Upper lobe of left lung (tissue), 6 donors: ENCODE measurements around the gene ARHGAP24. TPM values are rescaled to one million over a fixed set of nuclear protein-coding genes. Genes with fewer than 3 reads are reported as not detected.
"Not testable (repeated sequence)": the region's sequence is repeated elsewhere in the genome, so short reads cannot be mapped to it uniquely, and the experiment has no call there.

ENCODE experiments used
- ATAC-seq, 2 donors: fragments of 200-7000 bp; cut with Tn5 transposase; one replicate each; pipeline ENCODE4 v1.9.1; 2022; ENCODE audit warnings: mild to moderate bottlenecking in 2 of 2, moderate library complexity in 2 of 2; ENCODE audit not compliant: low FRiP score in 2 of 2
- DNase-seq, 2 donors: peaks; one replicate each; pipeline ENCODE4 v3.0.0-alpha.2; 2019 to 2020
- H3K27ac ChIP-seq, 4 donors: fragments of 200-600 bp; sonication (generic); one replicate each; pipeline ENCODE4 v1.5.1; 2016 to 2019
- H3K27me3 ChIP-seq, 4 donors: fragments of 200-600 bp; sonication (generic); one replicate each; pipeline ENCODE4 v1.5.1; 2017 to 2019
- H3K36me3 ChIP-seq, 4 donors: fragments of 200-600 bp; sonication (generic); one replicate each; pipeline ENCODE4 v1.5.1; 2016 to 2019
- H3K4me1 ChIP-seq, 4 donors: fragments of 200-600 bp; sonication (generic); one replicate each; pipeline ENCODE4 v1.5.1; 2018 to 2019
- H3K4me3 ChIP-seq, 4 donors: fragments of 200-600 bp; sonication (generic); one replicate each; pipeline ENCODE4 v1.5.1; 2017 to 2019; ENCODE audit warnings: mild to moderate bottlenecking in 2 of 4, moderate library complexity in 1 of 4
- H3K9me3 ChIP-seq, 4 donors: fragments of 200-600 bp; sonication (generic); one replicate each; pipeline ENCODE4 v1.5.1; 2018 to 2019
- EP300 ChIP-seq, 4 donors: sonication (generic); formaldehyde crosslinking; IDR thresholded peaks; one replicate each; pipeline ENCODE4 v1.5.1; 2017; ENCODE audit warnings: antibody characterized with exemption in 4 of 4, control low read depth in 2 of 4
- POLR2A ChIP-seq, 4 donors: fragments of 450-650 bp; IDR thresholded peaks; one replicate each; pipeline ENCODE4 v1.5.1; 2016 to 2017; ENCODE audit warnings: antibody characterized with exemption in 4 of 4, mild to moderate bottlenecking in 2 of 4
- POLR2AphosphoS5 ChIP-seq, 2 donors: sonication (generic); formaldehyde crosslinking; IDR thresholded peaks; one replicate each; pipeline ENCODE4 v1.5.1; 2017; ENCODE audit warnings: antibody characterized with exemption in 2 of 2
- WGBS, 2 donors: methylation state at CpG; one replicate each; pipeline ENCODE4 v1.1.5; 2017 to 2018; 5-methylcytosine and 5-hydroxymethylcytosine counted together
- total RNA-seq, 6 donors: library from RNA; depleted of rRNA in 4 of 6; stranded (reverse); fragments of >200 nt in 4 of 6; gene quantifications; one replicate each; pipeline versions ENCODE4 v1.1.0 to v1.2.1, GENCODE V29; 2016 to 2021
- TF ChIP-seq, protein P1 (sequence below), 6 experiments: fragments of 450-650 bp in 4 of 6; fragments of 200-600 bp in 2 of 6; sonication (generic) in 2 of 6; IDR thresholded peaks; one replicate each; pipeline ENCODE4 v1.5.1; 2016 to 2019; ENCODE audit warnings: antibody characterized with exemption in 6 of 6
- donor health status: DM: no; HTN: no; CAD: no; lungs with moderate emphysema.
- donor health status: DM: no; HTN: yes; CAD: no; lungs with severe emphysema.

The ARHGAP24 gene
- total RNA-seq, 6 donors from 2014 or later, result 26.4 to 92.2 (median 52.4) TPM

DNA sequence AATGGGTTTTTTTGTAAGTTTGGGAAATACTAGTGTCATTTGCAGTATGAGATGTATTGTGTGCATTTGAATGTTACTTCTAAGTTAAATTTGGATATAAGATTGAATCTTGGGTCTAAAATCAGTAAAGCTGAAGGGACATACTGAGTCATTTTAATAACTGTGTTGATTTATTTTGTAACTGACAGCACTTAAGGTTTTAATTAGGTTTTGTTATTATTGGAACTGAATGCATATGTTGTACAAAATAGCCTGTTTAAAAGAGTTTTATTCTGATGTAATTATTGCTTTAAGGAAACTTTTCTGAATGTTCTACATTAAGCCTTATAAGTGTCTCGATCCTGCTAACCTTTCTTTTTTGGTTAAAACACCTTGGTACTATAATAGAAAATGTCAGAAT is 488.3 kb downstream of the ARHGAP24 start:
- DNase-seq, result no peak

GRCh38 chr4:85964298-85964697 is 489.3 kb downstream of the ARHGAP24 start:
- DNase-seq, result no peak

More for the DNA sequence above, 488.3 kb downstream of the ARHGAP24 start:
- Histone ChIP-seq H3K27ac (no peak overlapping the region), H3K4me3 (no peak overlapping the region), H3K36me3 (no peaks in the 10 kb centered on the region), H3K9me3 (no peaks in the 10 kb centered on the region), H3K27me3 (no peaks in the 10 kb centered on the region), H3K4me1 (peaks cover 0 to 1% (median 0%) of the 10 kb centered on the region in 4 donors)
- WGBS, 2 donors, result 87 to 96% methylated on average over 1 of the region's 1 CpG
- TF ChIP-seq EP300 (IDR thresholded peaks at IDR 0.05) (no peak), POLR2AphosphoS5 (IDR thresholded peaks at IDR 0.05) (no peak), POLR2A (IDR thresholded peaks at IDR 0.05) (no peak)
- TF ChIP-seq, protein P1, sequence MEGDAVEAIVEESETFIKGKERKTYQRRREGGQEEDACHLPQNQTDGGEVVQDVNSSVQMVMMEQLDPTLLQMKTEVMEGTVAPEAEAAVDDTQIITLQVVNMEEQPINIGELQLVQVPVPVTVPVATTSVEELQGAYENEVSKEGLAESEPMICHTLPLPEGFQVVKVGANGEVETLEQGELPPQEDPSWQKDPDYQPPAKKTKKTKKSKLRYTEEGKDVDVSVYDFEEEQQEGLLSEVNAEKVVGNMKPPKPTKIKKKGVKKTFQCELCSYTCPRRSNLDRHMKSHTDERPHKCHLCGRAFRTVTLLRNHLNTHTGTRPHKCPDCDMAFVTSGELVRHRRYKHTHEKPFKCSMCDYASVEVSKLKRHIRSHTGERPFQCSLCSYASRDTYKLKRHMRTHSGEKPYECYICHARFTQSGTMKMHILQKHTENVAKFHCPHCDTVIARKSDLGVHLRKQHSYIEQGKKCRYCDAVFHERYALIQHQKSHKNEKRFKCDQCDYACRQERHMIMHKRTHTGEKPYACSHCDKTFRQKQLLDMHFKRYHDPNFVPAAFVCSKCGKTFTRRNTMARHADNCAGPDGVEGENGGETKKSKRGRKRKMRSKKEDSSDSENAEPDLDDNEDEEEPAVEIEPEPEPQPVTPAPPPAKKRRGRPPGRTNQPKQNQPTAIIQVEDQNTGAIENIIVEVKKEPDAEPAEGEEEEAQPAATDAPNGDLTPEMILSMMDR (IDR thresholded peaks at IDR 0.05), result no peak
- no peak for ATAC-seq

DNA sequence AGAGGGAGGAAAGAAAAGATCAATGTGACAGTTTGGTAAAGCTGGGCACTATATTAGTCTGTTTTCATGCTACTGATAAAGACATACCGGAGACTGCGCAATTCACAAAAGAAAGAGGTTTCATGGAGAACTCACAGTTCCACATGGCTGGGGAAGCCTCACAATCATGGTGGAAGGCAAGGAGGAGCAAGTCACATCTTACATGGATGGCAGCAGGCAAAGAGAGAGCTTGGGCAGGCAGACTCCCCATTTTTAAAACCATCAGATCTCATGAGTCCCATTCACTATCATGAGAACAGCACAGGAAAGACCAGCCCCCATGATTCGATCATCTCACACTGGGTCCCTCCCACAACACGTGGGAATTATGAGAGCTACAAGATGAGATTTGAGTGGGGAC is 490.1 kb downstream of the ARHGAP24 start:
- 85 to 97% methylated on average over 4 of the region's 4 CpGs for WGBS, 2 donors
- ATAC-seq, H3K4me3 ChIP-seq, H3K4me1 ChIP-seq, H3K36me3 ChIP-seq, DNase-seq, H3K27me3 ChIP-seq, H3K27ac ChIP-seq, H3K9me3 ChIP-seq: not testable (repeated sequence)

More at GRCh38 chr4:85964298-85964697, 489.3 kb downstream of the ARHGAP24 start:
- Histone ChIP-seq H3K4me3 (no peak overlapping the region), H3K9me3 (no peaks in the 10 kb centered on the region), H3K4me1 (peaks cover 0 to 4% (median 0%) of the 10 kb centered on the region in 4 donors), H3K36me3 (no peaks in the 10 kb centered on the region), H3K27me3 (no peaks in the 10 kb centered on the region), H3K27ac (no peak overlapping the region)
- TF ChIP-seq, protein P1 (IDR thresholded peaks at IDR 0.05), result no peak
- no peak for TF ChIP-seq POLR2AphosphoS5 (IDR thresholded peaks at IDR 0.05)
- no peak for TF ChIP-seq EP300 (IDR thresholded peaks at IDR 0.05)
- TF ChIP-seq POLR2A (IDR thresholded peaks at IDR 0.05), result no peak
- no peak for ATAC-seq

GRCh38 chr4:85965529-85965928 is 490.6 kb downstream of the ARHGAP24 start:
- Histone ChIP-seq H3K9me3 (no peaks in the 10 kb centered on the region), H3K27ac (no peak overlapping the region), H3K36me3 (no peaks in the 10 kb centered on the region), H3K27me3 (no peaks in the 10 kb centered on the region), H3K4me1 (peaks cover 0 to 4% (median 0%) of the 10 kb centered on the region in 4 donors), H3K4me3 (no peak overlapping the region)
- no peak for ATAC-seq
- DNase-seq, result no peak
- no peak for TF ChIP-seq EP300 (IDR thresholded peaks at IDR 0.05)
- TF ChIP-seq POLR2A (IDR thresholded peaks at IDR 0.05), result no peak
- TF ChIP-seq POLR2AphosphoS5 (IDR thresholded peaks at IDR 0.05), result no peak
- TF ChIP-seq, protein P1 (IDR thresholded peaks at IDR 0.05), result no peak
- WGBS, 2 donors, result 74 to 77% methylated on average over 1 of the region's 1 CpG

GRCh38 chr4:85966373-85966772 is 491.4 kb downstream of the ARHGAP24 start:
- no peak for DNase-seq
- Histone ChIP-seq H3K36me3 (no peaks in the 10 kb centered on the region), H3K27ac (no peak overlapping the region), H3K27me3 (no peaks in the 10 kb centered on the region), H3K4me1 (peaks cover 0 to 4% (median 0%) of the 10 kb centered on the region in 4 donors), H3K9me3 (no peaks in the 10 kb centered on the region), H3K4me3 (no peak overlapping the region)
- no peak for TF ChIP-seq POLR2AphosphoS5 (IDR thresholded peaks at IDR 0.05)
- TF ChIP-seq POLR2A (IDR thresholded peaks at IDR 0.05), result no peak
- TF ChIP-seq EP300 (IDR thresholded peaks at IDR 0.05), result no peak
- TF ChIP-seq, protein P1 (IDR thresholded peaks at IDR 0.05), result no peak
- 28 to 40% methylated on average over 2 of the region's 2 CpGs for WGBS, 2 donors
- no peak for ATAC-seq
